ENCODE data around the gene ATP8A1.
"Not testable (repeated sequence)": the region's sequence is repeated elsewhere in the genome, so short reads cannot be mapped to it uniquely, and the experiment has no call there.

ATP8A1 gene

DNA sequence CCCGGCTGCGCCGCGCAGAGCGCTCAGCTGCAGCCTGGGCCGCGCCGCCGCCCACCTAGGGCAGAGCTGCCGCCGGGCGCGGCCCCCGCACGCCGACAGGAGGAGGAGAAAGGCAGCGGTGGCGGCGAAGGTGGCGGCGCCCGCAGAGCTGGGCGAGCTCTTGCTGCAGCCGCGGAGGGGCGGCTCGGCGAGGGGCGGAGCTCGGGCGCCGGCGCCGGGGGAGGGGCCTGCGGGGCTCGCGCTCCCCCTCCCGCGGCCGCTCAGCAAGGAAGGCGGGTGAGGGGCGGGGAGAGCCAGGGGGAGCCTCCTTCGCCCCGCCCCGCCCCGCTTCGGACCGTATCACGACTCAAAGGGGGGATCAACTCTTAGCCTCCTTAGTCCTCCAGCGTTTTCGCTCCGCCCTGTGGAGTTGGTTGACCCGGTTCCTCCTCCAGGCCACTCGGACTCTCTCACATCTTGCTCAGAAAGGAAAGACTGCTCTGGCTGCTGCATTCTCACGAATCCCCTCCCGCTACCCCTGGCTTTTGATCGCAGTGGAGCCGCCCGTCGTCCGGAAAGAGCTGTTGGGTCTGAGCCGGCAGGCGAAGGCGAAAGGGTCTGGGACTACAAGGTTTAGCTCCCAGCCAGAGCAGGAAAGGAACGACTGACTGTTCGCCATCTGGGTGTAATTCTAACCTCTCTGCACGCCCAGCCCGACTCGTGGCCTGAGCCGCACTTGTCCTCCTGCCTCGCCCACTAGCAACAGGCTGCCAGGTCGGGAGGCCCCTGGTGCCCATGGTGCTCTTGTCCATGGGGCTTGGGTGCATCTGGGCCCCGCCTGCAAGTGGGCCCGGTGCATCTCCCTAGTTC, at the start of gene ATP8A1:
Gene ATP8A1 (minus strand): TSS at position 162 of the 849 bp plus-strand sequence. CDS start 232 bp downstream, outside the sequence.
- peak; percentile 81 for DNase-seq (ENCODE audit: low read depth, low spot score)

GRCh38 chr4:42706086-42706485, 49.2 kb upstream of the ATP8A1 start:
- DNase-seq (ENCODE audit: low read depth, low spot score) = no peak

GRCh38 chr4:42703813-42704212, 46.9 kb upstream of the ATP8A1 start:
- no peak for DNase-seq (ENCODE audit: low read depth, low spot score)

DNA sequence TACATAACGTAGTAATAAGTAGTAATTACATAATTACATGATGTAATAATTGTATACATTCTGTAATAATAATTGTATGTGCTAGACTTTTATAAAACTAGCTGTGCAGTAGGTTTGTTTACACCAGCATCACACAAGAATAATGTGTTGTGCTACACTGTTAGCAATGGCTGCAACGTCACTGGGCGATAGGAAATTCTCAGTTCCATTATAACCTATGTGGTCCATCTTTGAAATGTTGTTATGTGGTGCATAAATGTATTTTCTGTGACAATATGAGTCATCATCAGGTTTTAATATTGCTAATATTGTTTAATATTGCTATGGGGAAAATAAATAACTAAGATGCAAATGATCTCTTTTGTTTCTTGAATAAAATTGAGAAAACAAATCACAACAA, 46.0 kb upstream of the ATP8A1 start:
- no peak for DNase-seq (ENCODE audit: low read depth, low spot score)

- DNase-seq (ENCODE audit: low read depth, low spot score) = not testable (repeated sequence)
These were observed 44.9 kb upstream of the ATP8A1 start for GRCh38 chr4:42701780-42702179.

GRCh38 chr4:42690537-42690936, 33.6 kb upstream of the ATP8A1 start:
- DNase-seq (ENCODE audit: low read depth, low spot score) = no peak

DNA sequence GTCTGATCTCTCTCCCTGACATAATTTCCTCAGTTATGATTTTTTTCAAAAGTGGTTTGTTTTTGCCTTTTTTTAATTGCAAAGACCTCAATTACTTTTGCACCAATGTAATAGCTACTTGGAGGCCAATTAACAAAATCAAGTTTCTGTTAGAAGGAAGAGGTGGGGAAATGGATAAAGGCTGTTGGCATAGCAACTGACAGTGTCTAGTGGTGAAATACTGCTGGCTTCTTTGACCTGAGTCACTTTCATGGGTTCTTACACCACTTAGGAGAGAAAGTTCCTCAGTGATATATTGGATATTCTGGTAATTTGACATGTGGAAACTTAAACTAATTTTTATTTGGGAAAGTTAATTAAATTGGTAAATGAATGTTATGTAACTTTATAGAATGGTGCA, 26.5 kb upstream of the ATP8A1 start:
- no peak for DNase-seq (ENCODE audit: low read depth, low spot score)

DNA sequence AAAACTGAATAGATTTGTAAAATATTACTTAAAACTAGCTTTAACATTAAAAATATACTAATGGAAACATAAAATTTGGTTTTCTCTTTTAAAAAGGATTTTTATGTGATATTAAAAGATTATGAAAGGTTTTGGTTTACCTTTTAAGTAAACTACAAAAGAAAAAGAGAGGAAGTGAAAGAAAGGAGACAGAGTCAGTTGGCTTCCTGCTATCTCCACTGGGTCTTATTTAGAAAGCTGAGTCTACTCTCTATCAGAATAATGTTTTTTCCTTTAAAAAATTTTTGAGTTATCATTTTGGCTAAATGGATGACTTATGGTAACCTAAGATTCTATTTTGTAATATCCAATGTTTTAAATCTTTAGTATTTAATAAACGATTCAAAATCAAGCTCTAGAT, 21.6 kb upstream of the ATP8A1 start:
- DNase-seq (ENCODE audit: low read depth, low spot score) = no peak

DNA sequence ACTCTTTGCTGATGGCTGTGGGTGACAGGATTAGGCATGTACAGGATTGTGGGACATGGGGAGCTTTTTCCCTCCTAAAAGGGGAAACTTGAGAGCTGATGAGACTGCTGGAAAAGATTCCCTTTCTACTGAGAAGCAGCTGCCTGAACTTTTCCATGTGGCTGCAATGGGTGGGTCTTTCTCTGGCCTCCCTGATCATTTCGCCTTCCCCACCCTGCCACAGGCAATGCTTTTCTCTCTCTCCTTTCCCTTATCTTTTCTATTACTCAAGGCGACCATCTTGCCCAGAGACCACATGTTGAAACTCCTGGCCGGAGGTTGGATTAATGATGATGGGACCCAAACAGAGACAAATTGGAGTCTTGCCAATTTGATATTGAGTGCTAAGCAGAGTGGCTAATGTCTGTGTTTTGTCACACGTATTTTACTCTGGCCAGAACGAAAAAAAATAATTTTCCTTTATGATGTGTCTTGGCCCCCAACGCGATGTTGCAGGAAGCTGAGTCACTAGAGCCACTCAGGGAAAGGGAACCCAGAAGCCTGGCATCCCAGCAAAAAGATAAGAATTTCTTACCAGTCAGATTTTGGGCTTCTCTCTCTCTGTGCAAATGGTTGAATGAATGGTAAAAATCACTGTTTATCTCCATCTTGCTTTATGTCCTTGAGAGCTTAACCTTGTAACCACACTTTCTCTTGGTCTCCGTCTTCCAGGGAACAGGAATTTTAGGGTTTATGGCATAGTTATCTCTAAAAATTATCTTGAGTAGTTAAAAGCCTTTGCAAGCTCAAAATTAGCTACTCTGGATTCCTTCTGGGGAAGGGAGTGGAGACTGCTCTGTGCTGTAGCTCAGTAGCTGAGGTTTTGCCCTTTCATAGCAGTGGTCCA, 19.4 kb upstream of the ATP8A1 start:
- no peak for DNase-seq (ENCODE audit: low read depth, low spot score)

GRCh38 chr4:42673082-42673425, 16.1 kb upstream of the ATP8A1 start:
- DNase-seq (ENCODE audit: low read depth, low spot score) = no peak

GRCh38 chr4:42672359-42673081, 15.6 kb upstream of the ATP8A1 start:
- no peak for DNase-seq (ENCODE audit: low read depth, low spot score)

DNA sequence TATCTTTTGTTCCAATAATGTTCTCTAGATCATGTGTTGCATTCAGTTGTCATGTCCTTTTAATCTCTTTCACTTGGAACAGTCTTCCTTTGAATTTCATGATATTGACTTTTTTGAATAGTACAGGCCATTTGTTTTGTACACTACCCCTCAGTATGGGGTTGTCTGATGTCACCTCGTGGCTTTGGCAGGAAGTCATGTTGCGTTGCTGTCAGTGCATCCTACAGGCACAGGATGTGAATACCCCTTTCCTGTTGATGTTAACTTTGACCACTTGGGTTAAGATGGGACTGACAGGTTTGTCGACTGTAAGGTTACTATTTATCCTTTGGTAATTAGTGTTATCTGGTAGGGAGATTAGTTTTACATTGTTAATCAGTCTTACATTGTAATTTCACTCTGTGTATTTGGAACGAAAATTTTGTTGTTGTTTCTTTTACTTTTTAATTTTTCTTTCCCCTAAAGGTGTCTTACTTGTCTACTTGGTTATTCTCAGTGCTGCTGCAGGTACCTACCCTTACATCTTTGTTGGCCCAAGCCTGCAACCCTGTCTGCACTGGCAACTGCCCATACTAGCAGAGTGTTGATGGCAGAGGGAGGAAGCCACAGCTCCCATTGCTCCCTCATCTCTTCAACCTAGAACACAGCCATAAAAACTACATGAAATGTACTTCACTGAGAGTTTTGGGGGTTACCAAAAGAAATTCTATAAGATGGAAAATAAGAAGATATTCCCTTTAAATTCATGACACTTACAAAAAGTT, 14.7 kb upstream of the ATP8A1 start:
- DNase-seq (ENCODE audit: low read depth, low spot score) = no peak

DNA sequence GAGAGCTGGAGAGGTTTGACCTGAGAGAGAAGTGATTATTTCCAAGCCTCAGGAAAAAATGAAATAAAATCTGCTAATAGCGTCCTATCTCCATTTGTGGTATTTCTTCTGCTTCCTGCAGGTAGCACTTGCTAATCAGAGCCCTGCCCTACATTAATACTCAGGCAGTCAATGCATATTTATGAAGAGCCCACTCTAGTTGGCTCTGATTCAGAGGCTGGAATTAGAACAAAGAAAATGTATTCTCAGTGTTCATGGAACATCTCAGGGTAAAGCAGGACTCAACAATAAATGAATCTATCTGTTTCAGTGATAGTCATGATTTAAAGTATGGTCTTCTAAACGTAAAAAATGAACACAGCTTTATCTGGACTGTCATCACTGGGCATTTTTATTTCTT, 1.4 kb upstream of the ATP8A1 start:
- no peak for DNase-seq (ENCODE audit: low read depth, low spot score)

- no peak for DNase-seq (ENCODE audit: low read depth, low spot score)
These were observed 294 bp downstream of the ATP8A1 start for GRCh38 chr4:42656679-42656943.

DNA sequence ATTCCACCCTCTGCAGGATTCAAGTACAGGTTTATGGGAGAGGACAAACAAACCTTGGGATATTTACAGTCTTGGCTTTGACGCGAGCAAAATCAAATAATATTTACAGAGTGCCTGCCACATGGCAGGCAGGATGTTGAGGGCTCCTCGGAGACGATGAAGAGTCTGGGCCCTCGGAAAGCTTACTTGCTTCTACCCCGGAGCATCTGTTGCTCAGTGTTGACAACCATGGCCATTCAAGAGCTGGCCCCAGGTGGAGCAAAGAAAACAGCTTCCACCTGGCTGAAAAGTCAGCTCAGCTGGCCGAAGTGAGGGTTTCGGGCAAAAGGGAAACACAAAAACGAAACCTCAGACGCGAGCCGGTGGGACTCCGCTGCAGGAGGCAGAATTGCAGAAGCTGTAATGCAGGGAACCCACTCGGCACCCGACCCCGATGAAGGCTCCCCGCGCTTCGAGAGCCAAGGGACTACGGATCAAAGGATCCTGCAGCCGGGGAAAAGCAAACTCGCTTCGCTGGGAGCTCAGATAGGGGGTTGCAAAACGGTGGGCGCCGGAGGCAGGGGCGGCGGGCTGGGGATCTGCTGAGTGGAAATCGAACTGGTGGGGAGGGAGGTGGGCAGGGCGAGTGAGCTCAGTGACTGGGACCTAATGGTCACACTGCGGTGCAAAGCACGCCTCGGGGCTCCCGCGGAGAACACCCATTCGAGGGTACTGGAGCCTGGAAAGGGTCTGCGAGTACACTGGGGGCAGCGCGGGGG, 805 bp downstream of the ATP8A1 start:
- DNase-seq (ENCODE audit: low read depth, low spot score) = no peak

DNA sequence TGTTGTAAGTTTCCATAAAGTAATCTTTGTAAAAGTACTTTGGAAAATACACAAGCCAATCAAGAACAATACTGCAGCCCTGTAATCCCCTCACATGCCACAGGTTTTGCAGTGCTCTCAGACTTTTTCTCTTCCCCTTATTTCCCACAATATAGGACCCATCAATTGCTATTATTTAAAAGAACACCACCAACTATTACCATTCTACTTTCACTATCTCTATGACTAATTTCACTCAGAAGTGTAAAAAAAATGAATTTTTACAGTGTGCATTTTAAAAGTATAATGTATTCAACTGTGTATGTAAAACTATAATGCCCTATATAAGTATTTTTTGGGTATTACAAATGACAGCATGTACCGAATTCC, 1.7 kb downstream of the ATP8A1 start:
- DNase-seq (ENCODE audit: low read depth, low spot score) = no peak

DNA sequence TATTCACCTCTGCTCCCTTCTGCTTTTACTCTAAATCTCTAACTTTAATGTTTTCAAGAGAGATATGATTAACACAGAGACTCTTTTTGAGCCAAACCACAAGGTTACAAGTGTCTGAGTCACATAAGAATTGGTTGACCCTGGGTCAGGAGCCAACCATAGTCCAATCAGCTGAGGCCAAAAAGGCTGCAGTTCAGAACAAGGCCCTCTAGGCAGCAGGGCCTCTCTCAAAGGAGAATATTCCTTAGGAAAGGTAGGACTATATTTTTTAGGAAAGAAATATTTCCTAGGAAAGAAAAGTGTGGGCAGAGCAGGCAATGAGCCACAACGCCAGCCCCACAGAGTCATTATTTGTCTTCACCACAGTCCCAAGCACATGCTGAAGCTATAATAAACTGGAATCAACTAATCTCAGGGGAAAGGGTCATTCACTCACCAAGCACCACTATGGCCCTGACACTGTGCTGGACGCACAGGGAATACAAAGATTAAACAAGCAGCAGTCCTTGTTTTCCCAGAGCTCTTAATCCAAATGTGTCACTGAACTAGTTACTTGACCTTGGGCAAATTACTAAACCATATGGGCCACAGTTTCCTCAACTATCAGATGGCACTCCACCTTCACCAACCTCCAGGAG, 2.2 kb downstream of the ATP8A1 start:
- no peak for DNase-seq (ENCODE audit: low read depth, low spot score)

GRCh38 chr4:42653626-42654560, 3.0 kb downstream of the ATP8A1 start:
- DNase-seq (ENCODE audit: low read depth, low spot score) = no peak

DNA sequence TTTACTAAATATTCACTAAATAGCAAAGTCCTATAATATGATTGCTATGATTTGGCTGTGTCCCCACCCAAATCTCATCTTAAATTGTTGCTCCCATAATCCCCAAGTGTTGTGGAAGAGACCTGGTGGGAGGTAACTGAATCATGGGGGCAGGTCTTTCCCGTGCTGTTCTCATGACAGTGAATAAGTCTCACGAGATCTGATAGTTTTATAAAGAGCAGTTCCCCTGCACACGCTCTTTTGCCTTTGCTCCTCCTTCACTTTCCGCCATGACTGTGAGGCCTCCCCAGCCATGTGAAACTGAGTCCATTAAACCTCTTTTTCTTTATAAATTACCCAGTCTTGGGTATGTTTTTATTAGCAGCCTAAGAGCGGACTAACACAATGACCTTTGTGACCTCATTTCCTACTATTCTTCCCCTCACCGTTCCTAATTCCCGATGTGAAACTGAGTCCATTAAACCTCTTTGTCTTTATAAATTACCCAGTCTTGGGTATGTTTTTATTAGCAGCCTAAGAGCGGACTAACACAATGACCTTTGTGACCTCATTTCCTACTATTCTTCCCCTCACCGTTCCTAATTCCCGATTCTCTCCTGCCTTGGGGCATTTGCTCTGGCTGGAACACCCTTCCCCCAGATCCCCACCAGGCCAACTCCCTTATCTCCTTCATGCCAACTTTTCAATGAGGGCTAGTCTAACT, 4.2 kb downstream of the ATP8A1 start:
- DNase-seq (ENCODE audit: low read depth, low spot score) = not testable (repeated sequence)

Data from activated CD4-positive, CD25-positive, alpha-beta regulatory T cell treated with anti-CD3 and anti-CD28 coated beads, Interleukin-2, amount 50 U/mL, for 16 hours (primary cell).